Measurements from ENCODE around the gene ABCA13. TPM values are rescaled to one million over a fixed set of nuclear protein-coding genes. Genes with fewer than 3 reads are reported as not detected.

The ABCA13 gene
- total RNA-seq, 1 experiment from 2014 or later: not detected

GRCh38 chr7:48262606-48263310 lies 91.5 kb downstream of the ABCA13 start:
- Histone ChIP-seq H3K9me2 (ENCODE audit: insufficient read depth) (no peaks in the 10 kb centered on the region), H4K20me1 (ENCODE audit: insufficient read depth) (no peaks in the 10 kb centered on the region), H3K4me1 (ENCODE audit: control insufficient read depth in 1 of 2, insufficient read depth in 2 of 2, low read length in 2 of 2) (no peaks in the 10 kb centered on the region), H3K36me3 (ENCODE audit: control insufficient read depth in 1 of 2, insufficient read depth in 2 of 2, low read length in 2 of 2) (no peaks in the 10 kb centered on the region), H3K27me3 (ENCODE audit: insufficient read depth, low read length) (0 out of 2 replicates have a peak, but pooled peaks cover 9% of the 10 kb centered on the region), H3K79me2 (ENCODE audit: insufficient read depth, low read length) (no peaks in the 10 kb centered on the region), H3K4me2 (ENCODE audit: low read length) (no peak overlapping the region), H3K4me3 (replicated peaks in 1 of 2; ENCODE audit: low read depth in 1 of 2, low read length in 2 of 2) (no peak overlapping the region), H3K27ac (ENCODE audit: low read depth, low read length) (no peak overlapping the region), H3K9ac (ENCODE audit: low read length) (no peak overlapping the region), H2AFZ (ENCODE audit: low read depth, low read length, poor library complexity, severe bottlenecking) (no peak overlapping the region), H3K9me3 (ENCODE audit: control insufficient read depth in 1 of 2, insufficient read depth in 1 of 2, low read depth in 1 of 2, low read length in 2 of 2) (no peaks in the 10 kb centered on the region)
- ATAC-seq: no peak
- POLR2A ChIA-PET: no interaction called here
- intact Hi-C loops (cut with micrococcal nuclease): no loop called here
- RAD21 ChIA-PET (ENCODE audit: low non-redundant PET in 1 of 2, low total read pairs in 2 of 2, uncharacterized antibody in 2 of 2, unreplicated experiment in 2 of 2): no interaction called here
- no peak for TF ChIP-seq JUND (IDR thresholded peaks at IDR 0.05)
- TF ChIP-seq ZFX (IDR thresholded peaks at IDR 0.05): no peak
- no peak for TF ChIP-seq FOSL1 (IDR thresholded peaks at IDR 0.05; ENCODE audit: low read depth)
- no peak for TF ChIP-seq SIN3A (IDR thresholded peaks at IDR 0.05; ENCODE audit: low read depth)
- no peak for TF ChIP-seq POLR2A (IDR thresholded peaks at IDR 0.05; ENCODE audit: borderline replicate concordance, extremely low read depth, insufficient read depth, insufficient read length)
- no peak for TF ChIP-seq EZH2phosphoT487 (IDR thresholded peaks at IDR 0.05; ENCODE audit: borderline replicate concordance)
- no peak for TF ChIP-seq YY1 (IDR thresholded peaks at IDR 0.05; ENCODE audit: extremely low read depth, insufficient replicate concordance, low read depth, low read length)
- CTCF ChIA-PET: no interaction called here
- DNase-seq (ENCODE audit: low read depth, low spot score): no peak
- no TSS peak for BruUV-seq (replicated peaks)

GRCh38 chr7:48263311-48263650 lies 92.0 kb downstream of the ABCA13 start:
- intact Hi-C loops (cut with micrococcal nuclease): no loop called here
- CTCF ChIA-PET: no interaction called here
- no peaks in the 10 kb centered on the region for H3K9me3 ChIP-seq (ENCODE audit: control insufficient read depth in 1 of 2, insufficient read depth in 1 of 2, low read depth in 1 of 2, low read length in 2 of 2)
- TF ChIP-seq CTCF (IDR thresholded peaks at IDR 0.05 in 2 of 3, conservative IDR thresholded peaks at IDR 0.05 in 1 of 3; ENCODE audit: borderline replicate concordance in 1 of 3, insufficient read depth in 1 of 3, low read depth in 2 of 3, low read length in 2 of 3): no peak
- no peak for TF ChIP-seq YY1 (IDR thresholded peaks at IDR 0.05; ENCODE audit: extremely low read depth, insufficient replicate concordance, low read depth, low read length)
- TF ChIP-seq ELF1 (IDR thresholded peaks at IDR 0.05; ENCODE audit: borderline replicate concordance, low read depth): no peak
- no peak for TF ChIP-seq ZFX (IDR thresholded peaks at IDR 0.05)
- TF ChIP-seq JUND (IDR thresholded peaks at IDR 0.05): no peak
- no peaks in the 10 kb centered on the region for H3K36me3 ChIP-seq (ENCODE audit: control insufficient read depth in 1 of 2, insufficient read depth in 2 of 2, low read length in 2 of 2)
- no peak overlapping the region for H3K4me2 ChIP-seq (ENCODE audit: low read length)
- RAD21 ChIA-PET (ENCODE audit: low non-redundant PET in 1 of 2, low total read pairs in 2 of 2, uncharacterized antibody in 2 of 2, unreplicated experiment in 2 of 2): no interaction called here
- no peak for DNase-seq (ENCODE audit: low read depth, low spot score)
- no peaks in the 10 kb centered on the region for H4K20me1 ChIP-seq (ENCODE audit: insufficient read depth)
- no peak overlapping the region for H3K9ac ChIP-seq (ENCODE audit: low read length)
- ATAC-seq: no peak
- no peak overlapping the region for H3K4me3 ChIP-seq (replicated peaks in 1 of 2; ENCODE audit: low read depth in 1 of 2, low read length in 2 of 2)
- no peak overlapping the region for H2AFZ ChIP-seq (ENCODE audit: low read depth, low read length, poor library complexity, severe bottlenecking)
- no peak overlapping the region for H3K27ac ChIP-seq (ENCODE audit: low read depth, low read length)
- POLR2A ChIA-PET: no interaction called here
- no peaks in the 10 kb centered on the region for H3K79me2 ChIP-seq (ENCODE audit: insufficient read depth, low read length)
- BruUV-seq (replicated peaks): no TSS peak
- H3K4me1 ChIP-seq (ENCODE audit: control insufficient read depth in 1 of 2, insufficient read depth in 2 of 2, low read length in 2 of 2): no peaks in the 10 kb centered on the region
- H3K27me3 ChIP-seq (ENCODE audit: insufficient read depth, low read length): 0 out of 2 replicates have a peak, but pooled peaks cover 9% of the 10 kb centered on the region
- no peaks in the 10 kb centered on the region for H3K9me2 ChIP-seq (ENCODE audit: insufficient read depth)
